Medulla oblongata (tissue), 1 donor: ENCODE results near the gene SYPL1.

Source experiments
- DNase-seq: peaks from one replicate; pipeline ENCODE4 v3.0.0-alpha.2; 2015; ENCODE audit errors: extremely low spot score

Gene SYPL1

GRCh38 chr7:106065575-106066500 is 46.3 kb downstream of the SYPL1 start:
- DNase-seq: peak; percentile 45

GRCh38 chr7:106064771-106065574 is 47.1 kb downstream of the SYPL1 start:
- DNase-seq: peak; percentile 93

GRCh38 chr7:106064316-106064715 is 47.8 kb downstream of the SYPL1 start:
- DNase-seq: no peak

GRCh38 chr7:106063692-106064091 is 48.4 kb downstream of the SYPL1 start:
- no peak for DNase-seq

- DNase-seq: no peak
Observed at GRCh38 chr7:106063024-106063423, 49.1 kb downstream of the SYPL1 start.

- DNase-seq: no peak
Observed at GRCh38 chr7:106062521-106062931, 49.6 kb downstream of the SYPL1 start.

GRCh38 chr7:106062006-106062405 is 50.1 kb downstream of the SYPL1 start:
- no peak for DNase-seq

GRCh38 chr7:106061301-106061979 is 50.7 kb downstream of the SYPL1 start:
- DNase-seq: no peak

GRCh38 chr7:106060394-106060920 is 51.7 kb downstream of the SYPL1 start:
- no peak for DNase-seq

- DNase-seq: no peak
Observed at GRCh38 chr7:106059556-106059955, 52.6 kb downstream of the SYPL1 start.

- no peak for DNase-seq
Observed at GRCh38 chr7:106058928-106059324, 53.2 kb downstream of the SYPL1 start.

GRCh38 chr7:106057962-106058927 is 53.9 kb downstream of the SYPL1 start:
- DNase-seq: peak; percentile 98

- no peak for DNase-seq
Observed at GRCh38 chr7:106057204-106057961, 54.7 kb downstream of the SYPL1 start.

- peak; percentile 92 for DNase-seq
Observed at GRCh38 chr7:106056513-106057203, 55.5 kb downstream of the SYPL1 start.

GRCh38 chr7:106054971-106055532 is 57.1 kb downstream of the SYPL1 start:
- DNase-seq: no peak

- DNase-seq: no peak
Observed at GRCh38 chr7:106054156-106054910, 57.8 kb downstream of the SYPL1 start.

- no peak for DNase-seq
Observed at GRCh38 chr7:106053109-106053508, 59.0 kb downstream of the SYPL1 start.

- DNase-seq: no peak
Observed at GRCh38 chr7:106052681-106053080, 59.4 kb downstream of the SYPL1 start.
